ENCODE data around the gene EEA1.

GRCh38 chr12:92821142-92821541 lies 108.0 kb downstream of the EEA1 start:
- TF ChIP-seq CTCF (conservative IDR thresholded peaks at IDR 0.05 in 1 of 2, IDR thresholded peaks at IDR 0.05 in 1 of 2; ENCODE audit: low read depth in 1 of 2, low read length in 2 of 2), result no peak
- no peak for TF ChIP-seq EZH2 (IDR thresholded peaks at IDR 0.05; ENCODE audit: low read length, missing control alignments)
